HepG2 (cell line): ENCODE results near the gene TMEM252. TPM values are rescaled to one million over a fixed set of nuclear protein-coding genes. Genes with fewer than 3 reads are reported as not detected.

Experiments
- ATAC-seq: fragments of 200-7000 bp; cut with Tn5 transposase; 3 replicates; pipeline ENCODE4 v1.9.1; 2020; ENCODE audit warnings: mild to moderate bottlenecking, moderate library complexity
- BruUV-seq: library from RNA; stranded (reverse); fragments of 400-500 nt; replicated peaks from 2 replicates; lab custom pipeline; 2021; lab: Mats Ljungman, UMichigan
- CTCF ChIA-PET: fragments of 300-600 bp; formaldehyde crosslinking; extraction: SDS; loops from one replicate; lab custom pipeline; 2021; ENCODE audit warnings: low total read pairs, inconsistent platforms, low intra/inter-chr PET ratio; lab: Yijun Ruan, JAX
- POLR2A ChIA-PET: fragments of 350-600 bp; sonication (Branson Sonifier 250); formaldehyde crosslinking; loops from one replicate; lab custom pipeline; 2020; ENCODE audit warnings: antibody characterized with exemption, inconsistent platforms; lab: Yijun Ruan, JAX
- DNase-seq: peaks from one replicate; pipeline ENCODE4 v3.0.0-alpha.2; 2015; ENCODE audit warnings: low spot score
- FAIRE-seq: peaks from 3 replicates; lab custom pipeline; 2011; peaks lifted over from hg19 to GRCh38; lab: Jason Lieb, UNC
- H2AFZ ChIP-seq: one replicate; pipeline ENCODE4 v1.6.1; 2011; ENCODE audit warnings: low read length, inconsistent platforms
- H3K27ac ChIP-seq: fragments of 300-600 bp; 3 replicates; pipeline ENCODE4 v1.8.0; 2011; ENCODE audit warnings: mixed run types, mild to moderate bottlenecking, mixed read lengths, low read length, inconsistent platforms; ENCODE audit not compliant: insufficient read depth; ENCODE audit errors: extremely low read length
- H3K27me3 ChIP-seq, 2 experiments: fragments of 200-600 bp in 1 of 2; 2 replicates in 1 of 2; 3 replicates in 1 of 2; pipeline versions ENCODE4 v1.6.0 to v1.8.0; 2011; ENCODE audit warnings: low read length in 2 of 2, mild to moderate bottlenecking in 2 of 2, moderate library complexity in 2 of 2, inconsistent platforms in 1 of 2; ENCODE audit not compliant: insufficient read depth in 2 of 2, control insufficient read depth in 1 of 2
- H3K36me3 ChIP-seq, 2 experiments: fragments of 200-600 bp in 1 of 2; replicated peaks in 1 of 2; 2 replicates in 1 of 2; 3 replicates in 1 of 2; pipeline versions ENCODE4 v1.5.1 to v1.8.0; 2011; ENCODE audit warnings: low read length in 2 of 2, inconsistent platforms in 1 of 2; ENCODE audit not compliant: insufficient read depth in 2 of 2, control insufficient read depth in 1 of 2
- H3K4me1 ChIP-seq: 2 replicates; pipeline ENCODE4 v1.5.1; 2012; ENCODE audit warnings: low read length, inconsistent platforms; ENCODE audit not compliant: insufficient read depth
- H3K4me2 ChIP-seq: 2 replicates; pipeline ENCODE4 v1.6.0; 2011; ENCODE audit warnings: low read depth, low read length, inconsistent platforms
- H3K4me3 ChIP-seq, 3 experiments: fragments of 200-600 bp in 1 of 3; sonication (generic), shearing (Covaris generic) in 1 of 3; replicated peaks in 1 of 3; 2 replicates each; pipeline ENCODE4 v1.5.1; 2011 to 2016; ENCODE audit warnings: low read length in 3 of 3, inconsistent platforms in 2 of 3, low read depth in 2 of 3, mild to moderate bottlenecking in 2 of 3, control low read depth in 1 of 3, mixed read lengths in 1 of 3; ENCODE audit not compliant: insufficient read depth in 1 of 3
- H3K79me2 ChIP-seq: one replicate; pipeline ENCODE4 v1.6.1; 2011; ENCODE audit warnings: low read length, inconsistent platforms; ENCODE audit not compliant: insufficient read depth
- H3K9ac ChIP-seq: 2 replicates; pipeline ENCODE4 v1.6.0; 2011; ENCODE audit warnings: mild to moderate bottlenecking, low read depth, low read length, inconsistent platforms; ENCODE audit not compliant: insufficient read depth
- H3K9me3 ChIP-seq: 2 replicates; pipeline ENCODE4 v1.5.1; 2012; ENCODE audit warnings: mild to moderate bottlenecking, low read length
- H4K20me1 ChIP-seq: 2 replicates; pipeline ENCODE4 v1.6.0; 2011; ENCODE audit warnings: inconsistent platforms, mild to moderate bottlenecking, low read length, moderate library complexity; ENCODE audit not compliant: insufficient read depth
- AGO1 ChIP-seq: fragments of 200-400 bp; formaldehyde crosslinking; IDR thresholded peaks from 2 replicates; pipeline ENCODE4 v1.6.1; 2017; ENCODE audit warnings: mild to moderate bottlenecking, low read depth, low read length, moderate library complexity; ENCODE audit not compliant: poor library complexity, severe bottlenecking
- CENPT ChIP-seq: sonication (generic); formaldehyde crosslinking; IDR thresholded peaks from 2 replicates; pipeline ENCODE4 v1.8.0; 2022; ENCODE audit warnings: low read depth, mild to moderate bottlenecking, moderate library complexity, missing genetic modification reagents
- CERS6 ChIP-seq: sonication (generic); formaldehyde crosslinking; IDR thresholded peaks from 2 replicates; pipeline ENCODE4 v1.5.0; 2020; ENCODE audit warnings: missing genetic modification reagents
- GLI4 ChIP-seq: sonication (generic); formaldehyde crosslinking; IDR thresholded peaks from 2 replicates; pipeline ENCODE4 v1.5.1; 2020; ENCODE audit warnings: missing genetic modification reagents, mild to moderate bottlenecking, moderate library complexity, borderline replicate concordance
- MXD4 ChIP-seq: IDR thresholded peaks from 2 replicates; pipeline ENCODE4 v1.6.1; 2016; ENCODE audit warnings: mild to moderate bottlenecking, missing biosample characterization, missing genetic modification reagents
- RXRA ChIP-seq: sonication (generic); formaldehyde crosslinking; IDR thresholded peaks from 2 replicates; pipeline ENCODE4 v1.5.1; 2020; ENCODE audit warnings: missing genetic modification reagents
- TBX3 ChIP-seq: fragments of 450-650 bp; IDR thresholded peaks from 2 replicates; pipeline ENCODE4 v1.6.1; 2017; ENCODE audit warnings: antibody characterized with exemption, mild to moderate bottlenecking, inconsistent platforms, borderline replicate concordance
- ZBTB3 ChIP-seq: sonication (generic); formaldehyde crosslinking; IDR thresholded peaks from 2 replicates; pipeline ENCODE4 v1.4.0; 2020; ENCODE audit warnings: low read depth, mild to moderate bottlenecking, moderate library complexity, missing genetic modification reagents, borderline replicate concordance
- ZNF577 ChIP-seq: sonication (generic); formaldehyde crosslinking; IDR thresholded peaks from 2 replicates; pipeline ENCODE4 v1.4.0; 2020; ENCODE audit warnings: mild to moderate bottlenecking, low read depth, missing genetic modification reagents, borderline replicate concordance
- WGBS: methylation state at CpG from one replicate; pipeline ENCODE4 v1.1.6; 2017; ENCODE audit warnings: low lambda C conversion rate; 5-methylcytosine and 5-hydroxymethylcytosine counted together
- in situ Hi-C: cut with HindIII; loops from 2 replicates; pipeline ENCODE4 v1.10.0; 2017; ENCODE audit warnings: low pct_unique_long_range_greater_than_20kb; ENCODE audit not compliant: extremely low pct_ligation_motif_present
- intact Hi-C: fragments of 100-400 bp; cut with micrococcal nuclease; formaldehyde crosslinking; loops from one replicate; pipeline ENCODE4 v1.10.0; 2022; ENCODE audit not compliant: unreplicated experiment
- polyA plus RNA-seq, 8 experiments: library from polyadenylated mRNA; depleted of rRNA in 3 of 8; stranded (reverse) in 7 of 8; unstranded in 1 of 8; fragments of >200 nt; fragmentation: Illumina TruSeq in 4 of 8; extraction: Trizol in 4 of 8; gene quantifications; 2 replicates each; pipeline versions ENCODE4 v1.2.1 to v1.2.3, GENCODE V29; 2011 to 2016; ENCODE audit warnings: low read depth in 4 of 8, missing spikeins in 1 of 8, mixed read lengths in 1 of 8; ENCODE audit not compliant: insufficient read depth in 1 of 8
- total RNA-seq, 5 experiments: library from RNA; depleted of rRNA; stranded (reverse); fragments of >200 nt; fragmentation: Illumina TruSeq; extraction: Trizol; gene quantifications; 2 replicates each; pipeline ENCODE4 v1.2.3, GENCODE V29; 2016; ENCODE audit warnings: low read depth in 1 of 5

The TMEM252 gene
- total and polyA plus RNA-seq, 2 of the 13 experiments (the other 11 are each of a cell fraction or from before 2014, with no cell fraction given): not detected

GRCh38 chr9:68574150-68574549, 33.5 kb upstream of the TMEM252 start:
- no peak for ATAC-seq
- Histone ChIP-seq H3K4me3 (no peak overlapping the region), H3K4me1 (no peaks in the 10 kb centered on the region), H3K9me3 (no peaks in the 10 kb centered on the region; the same call in 1 of the 2 replicates), H3K27ac (no peak overlapping the region), H3K9ac (no peak overlapping the region), H3K27me3 (no peaks in the 10 kb centered on the region), H3K36me3 (no peaks in the 10 kb centered on the region), H2AFZ (no peak overlapping the region), H4K20me1 (no peaks in the 10 kb centered on the region), H3K79me2 (no peaks in the 10 kb centered on the region), H3K4me2 (no peak overlapping the region)
- BruUV-seq: no TSS peak
- no peak for DNase-seq
- no peak for FAIRE-seq
- in situ Hi-C loops (no loop called here), intact Hi-C loops (no loop called here)
- ChIA-PET CTCF (no interaction called here), POLR2A (no interaction called here)
- WGBS: 31% methylated on average over 3 of the region's 3 CpGs
- no peak for TF ChIP-seq CERS6 (CRISPR knock-in tag)
- TF ChIP-seq CENPT: no peak
- no peak for TF ChIP-seq ZBTB3 (CRISPR knock-in tag)
- TF ChIP-seq AGO1: no peak
- no peak for TF ChIP-seq GLI4 (CRISPR knock-in tag)
- TF ChIP-seq MXD4: no peak
- no peak for TF ChIP-seq ZNF577 (CRISPR knock-in tag)
- no peak for TF ChIP-seq RXRA (CRISPR knock-in tag)
- no peak for TF ChIP-seq TBX3
